Natural killer cell (primary cell): ENCODE data around the gene FBXL16. TPM values are rescaled to one million over a fixed set of nuclear protein-coding genes. Genes with fewer than 3 reads are reported as not detected.

ENCODE experiments used
- ATAC-seq, 3 donors: fragments of 150-1000 bp in 2 of 3; fragments of 200-7000 bp in 1 of 3; cut with Tn5 transposase; 1 replicate in 1 of 3; 2 replicates in 2 of 3; pipeline ENCODE4 v1.10.0; 2021; ENCODE audit warnings: mild to moderate bottlenecking in 2 of 3, moderate library complexity in 2 of 3
- DNase-seq, 2 donors: peaks; one replicate each; pipeline versions ENCODE4 v3.0.0 to v3.0.0-alpha.2; 2013 to 2021; ENCODE audit warnings: mixed read lengths in 1 of 2
- H3K27ac ChIP-seq: one replicate; pipeline ENCODE4 v1.5.1; 2013; ENCODE audit warnings: mild to moderate bottlenecking, low read length
- H3K27me3 ChIP-seq: one replicate; pipeline ENCODE4 v1.6.1; 2013; ENCODE audit warnings: low read length; ENCODE audit not compliant: control insufficient read depth, insufficient read depth
- H3K36me3 ChIP-seq: one replicate; pipeline ENCODE4 v1.6.1; 2013; ENCODE audit warnings: low read length; ENCODE audit not compliant: control insufficient read depth, insufficient read depth
- H3K4me1 ChIP-seq: one replicate; pipeline ENCODE4 v1.6.1; 2013; ENCODE audit warnings: low read length; ENCODE audit not compliant: control insufficient read depth, insufficient read depth
- H3K4me3 ChIP-seq: one replicate; pipeline ENCODE4 v1.5.1; 2013; ENCODE audit warnings: low read length
- H3K9me3 ChIP-seq: one replicate; pipeline ENCODE4 v1.6.1; 2013; ENCODE audit warnings: low read length; ENCODE audit not compliant: control insufficient read depth, insufficient read depth
- H3K27ac Mint-ChIP-seq, 2 donors: one replicate each; pipeline ENCODE4 v1.8.0; 2022; ENCODE audit warnings: mild to moderate bottlenecking in 2 of 2, mixed read lengths in 2 of 2, moderate library complexity in 1 of 2
- H3K27me3 Mint-ChIP-seq, 2 donors: one replicate each; pipeline ENCODE4 v1.8.0; 2022; ENCODE audit warnings: low read depth in 2 of 2, mixed read lengths in 2 of 2
- H3K36me3 Mint-ChIP-seq: one replicate; pipeline ENCODE4 v1.8.0; 2022; ENCODE audit warnings: mixed read lengths
- H3K4me1 Mint-ChIP-seq, 2 donors: one replicate each; pipeline ENCODE4 v1.8.0; 2022; ENCODE audit warnings: mixed read lengths in 2 of 2
- H3K4me3 Mint-ChIP-seq: one replicate; pipeline ENCODE4 v1.8.0; 2022; ENCODE audit warnings: mild to moderate bottlenecking, moderate library complexity, mixed read lengths
- H3K9me3 Mint-ChIP-seq, 2 donors: one replicate each; pipeline ENCODE4 v1.8.0; 2022; ENCODE audit warnings: mixed read lengths in 2 of 2
- WGBS: methylation state at CpG from one replicate; pipeline ENCODE4 v1.1.7; 2013; ENCODE audit warnings: missing lambda C conversion rate; ENCODE audit not compliant: insufficient coverage; 5-methylcytosine and 5-hydroxymethylcytosine counted together
- intact Hi-C: fragments of 100-400 bp; cut with micrococcal nuclease; formaldehyde crosslinking; loops from one replicate; pipeline ENCODE4 v1.14.2; 2022
- total RNA-seq, 4 donors: library from RNA; stranded (reverse); fragments of 120-200 nt in 1 of 4; gene quantifications; one replicate each; pipeline versions ENCODE4 v1.2.3 to v1.2.4, GENCODE V29; 2013 to 2022
- TF ChIP-seq, protein P1 (sequence below): fragments of 200-600 bp; IDR thresholded peaks from one replicate; pipeline ENCODE4 v1.8.0; 2022; ENCODE audit warnings: antibody characterized with exemption

FBXL16 gene
- total RNA-seq, 3 donors from 2014 or later (not counting 1 experiment from before 2014, with no cell fraction given), result 0.48 to 0.79 TPM; not detected in 1

DNA sequence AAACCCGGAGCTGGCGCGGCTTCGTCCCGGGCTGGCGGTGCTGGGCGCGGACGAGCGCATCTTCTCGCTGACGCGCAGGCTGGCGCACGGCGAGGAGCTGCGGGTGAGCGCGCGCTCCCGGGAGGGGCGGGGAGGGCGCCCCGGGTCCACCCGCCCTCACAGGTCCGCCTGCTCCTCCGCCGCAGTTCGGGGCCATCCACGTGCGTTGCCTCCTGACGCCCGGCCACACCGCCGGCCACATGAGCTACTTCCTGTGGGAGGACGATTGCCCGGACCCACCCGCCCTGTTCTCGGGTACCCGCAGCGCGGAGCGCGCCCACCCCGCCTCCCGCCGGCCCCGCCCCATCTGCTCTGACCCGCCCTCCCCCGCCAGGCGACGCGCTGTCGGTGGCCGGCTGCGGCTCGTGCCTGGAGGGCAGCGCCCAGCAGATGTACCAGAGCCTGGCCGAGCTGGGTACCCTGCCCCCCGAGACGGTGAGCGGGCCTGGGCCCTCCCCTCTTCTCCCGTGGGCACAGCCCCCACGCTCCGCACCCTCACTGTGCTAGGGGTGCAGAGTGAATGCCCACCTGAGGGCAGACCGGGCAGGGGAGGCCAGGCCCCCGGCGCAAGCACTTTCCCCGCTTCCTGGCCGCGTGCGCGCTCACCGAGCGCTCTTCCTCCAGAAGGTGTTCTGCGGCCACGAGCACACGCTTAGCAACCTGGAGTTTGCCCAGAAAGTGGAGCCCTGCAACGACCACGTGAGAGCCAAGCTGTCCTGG lies 22.7 kb upstream of the FBXL16 start:
- Histone ChIP-seq H3K4me1 (peaks cover 24% of the 10 kb centered on the region), H3K27me3 (no peaks in the 10 kb centered on the region), H3K4me3 (peak overlapping the region; percentile 32), H3K36me3 (peaks cover 5% of the 10 kb centered on the region), H3K9me3 (no peaks in the 10 kb centered on the region), H3K27ac (peak overlapping the region; percentile 47)
- no peaks in the 10 kb centered on the region for H3K27me3 Mint-ChIP-seq
- under 1% methylated on average over 80 of the region's 80 CpGs for WGBS
- peak overlapping the region; percentile 37 for H3K4me3 Mint-ChIP-seq
- DNase-seq (peak; percentile 72 to 89), ATAC-seq (peak; percentile 74 to 79 (median 79))
- no peaks in the 10 kb centered on the region for H3K36me3 Mint-ChIP-seq
- H3K27ac Mint-ChIP-seq, result no peak overlapping the region
- H3K4me1 Mint-ChIP-seq, result peaks cover 0 to 3% of the 10 kb centered on the region in 2 donors
- intact Hi-C loops, result no loop called here
- TF ChIP-seq, protein P1, sequence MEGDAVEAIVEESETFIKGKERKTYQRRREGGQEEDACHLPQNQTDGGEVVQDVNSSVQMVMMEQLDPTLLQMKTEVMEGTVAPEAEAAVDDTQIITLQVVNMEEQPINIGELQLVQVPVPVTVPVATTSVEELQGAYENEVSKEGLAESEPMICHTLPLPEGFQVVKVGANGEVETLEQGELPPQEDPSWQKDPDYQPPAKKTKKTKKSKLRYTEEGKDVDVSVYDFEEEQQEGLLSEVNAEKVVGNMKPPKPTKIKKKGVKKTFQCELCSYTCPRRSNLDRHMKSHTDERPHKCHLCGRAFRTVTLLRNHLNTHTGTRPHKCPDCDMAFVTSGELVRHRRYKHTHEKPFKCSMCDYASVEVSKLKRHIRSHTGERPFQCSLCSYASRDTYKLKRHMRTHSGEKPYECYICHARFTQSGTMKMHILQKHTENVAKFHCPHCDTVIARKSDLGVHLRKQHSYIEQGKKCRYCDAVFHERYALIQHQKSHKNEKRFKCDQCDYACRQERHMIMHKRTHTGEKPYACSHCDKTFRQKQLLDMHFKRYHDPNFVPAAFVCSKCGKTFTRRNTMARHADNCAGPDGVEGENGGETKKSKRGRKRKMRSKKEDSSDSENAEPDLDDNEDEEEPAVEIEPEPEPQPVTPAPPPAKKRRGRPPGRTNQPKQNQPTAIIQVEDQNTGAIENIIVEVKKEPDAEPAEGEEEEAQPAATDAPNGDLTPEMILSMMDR, result no peak
- no peaks in the 10 kb centered on the region for H3K9me3 Mint-ChIP-seq

DNA sequence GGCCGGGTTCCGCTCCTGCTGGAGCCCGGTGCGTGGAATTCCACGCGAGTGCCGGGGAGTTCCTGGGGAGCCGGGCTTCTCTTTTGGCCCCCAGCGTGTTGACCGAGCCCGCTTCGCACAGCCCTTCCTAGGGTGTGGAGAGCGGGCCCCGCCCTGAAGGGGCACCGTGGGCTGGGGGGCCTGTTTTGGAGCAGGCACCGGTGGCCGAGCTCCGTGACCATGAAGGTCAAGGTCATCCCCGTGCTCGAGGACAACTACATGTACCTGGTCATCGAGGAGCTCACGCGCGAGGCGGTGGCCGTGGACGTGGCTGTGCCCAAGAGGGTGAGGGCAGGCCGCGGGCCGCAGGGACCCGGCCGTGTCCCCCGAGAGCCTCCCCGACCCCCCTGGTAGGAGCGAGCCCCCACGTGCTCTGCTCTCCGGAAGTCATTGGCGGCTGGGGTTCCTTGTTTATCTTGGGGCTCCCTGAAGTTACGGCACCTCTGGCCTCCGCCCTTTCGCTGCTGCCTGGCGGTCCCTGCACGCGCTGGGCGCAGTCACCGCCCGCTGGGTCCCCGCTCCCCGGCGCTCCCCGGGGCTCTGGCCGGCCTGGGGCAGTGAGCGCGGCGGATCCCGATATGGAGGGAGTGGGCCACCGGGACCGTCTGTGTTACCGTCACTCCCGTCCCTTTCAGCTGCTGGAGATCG lies 21.8 kb upstream of the FBXL16 start:
- H3K4me1 Mint-ChIP-seq, result peaks cover 0 to 8% of the 10 kb centered on the region in 2 donors
- peaks cover 29% of the 10 kb centered on the region for H3K4me1 ChIP-seq
- intact Hi-C loops, result no loop called here
- DNase-seq (peak; percentile 38 to 59), ATAC-seq (peak in 2 of 3 donors; percentile 7 to 15)
- no peaks in the 10 kb centered on the region for H3K36me3 Mint-ChIP-seq
- peak overlapping the region; percentile 92 for H3K4me3 ChIP-seq
- WGBS, result under 1% methylated on average over 61 of the region's 61 CpGs
- TF ChIP-seq, protein P1, result no peak
- no peak overlapping the region for H3K27ac Mint-ChIP-seq
- H3K9me3 Mint-ChIP-seq, result no peaks in the 10 kb centered on the region
- H3K27me3 Mint-ChIP-seq, result no peaks in the 10 kb centered on the region
- H3K4me3 Mint-ChIP-seq, result peak overlapping the region; percentile 56
- H3K9me3 ChIP-seq, result no peaks in the 10 kb centered on the region
- no peaks in the 10 kb centered on the region for H3K27me3 ChIP-seq
- H3K27ac ChIP-seq, result peak overlapping the region; percentile 86
- peaks cover 2% of the 10 kb centered on the region for H3K36me3 ChIP-seq

DNA sequence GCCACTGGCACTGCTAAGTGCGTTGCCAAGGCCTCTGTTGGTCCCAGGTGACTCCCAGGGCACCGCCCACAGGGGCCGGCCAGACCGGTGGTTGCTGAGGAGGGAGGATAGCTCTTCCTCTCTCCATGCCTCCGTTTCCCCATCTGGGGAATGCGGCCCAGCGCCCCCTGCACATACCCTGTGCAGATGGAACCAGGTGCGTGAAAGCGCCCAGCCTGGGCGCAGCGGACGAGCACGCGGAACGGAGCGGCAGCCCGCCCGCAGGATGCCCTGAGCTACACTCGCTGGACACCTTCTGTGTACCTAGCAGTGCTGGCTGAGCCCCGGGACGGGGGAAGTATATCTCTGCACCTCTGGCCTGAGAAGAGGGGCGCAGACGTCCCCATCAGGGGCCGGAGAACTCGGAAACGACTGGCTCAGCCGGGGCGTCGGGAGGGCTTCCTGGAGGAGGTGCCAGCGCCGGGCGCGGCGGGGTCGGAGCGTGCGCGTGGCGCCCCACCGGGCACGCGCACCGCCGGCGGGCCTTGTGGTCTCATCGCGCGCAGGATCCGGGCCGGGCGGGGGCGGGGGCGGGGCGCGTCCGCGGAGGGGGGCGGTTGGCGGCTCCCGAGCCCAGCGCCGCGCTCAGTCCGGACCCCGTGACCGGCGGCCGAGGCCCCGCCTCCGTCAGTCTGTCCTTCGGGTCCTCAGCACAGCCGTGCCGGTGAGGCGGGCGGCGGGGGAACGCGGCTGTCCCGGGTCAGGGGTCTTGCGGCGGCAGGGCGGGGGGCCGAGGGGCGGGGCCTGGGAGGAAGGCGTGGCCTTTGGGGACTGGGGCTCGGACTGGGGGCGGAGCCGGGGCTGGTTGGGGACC lies 21.1 kb upstream of the FBXL16 start, which contains the start of the genes CCDC78 and HAGHL:
CCDC78 (minus strand) TSS at position 6 of the 853 bp plus-strand sequence. CDS start 76 bp downstream, outside the sequence.
HAGHL (plus strand) TSS at position 669 of the 853 bp plus-strand sequence. CDS start 404 bp downstream, outside the sequence.
- H3K9me3 Mint-ChIP-seq, result no peaks in the 10 kb centered on the region
- H3K27ac Mint-ChIP-seq, result peak within 1 kb of the TSS; percentile 44 to 60
- H3K27me3 ChIP-seq, result no peaks in the 10 kb centered on the region
- H3K4me1 Mint-ChIP-seq, result peaks cover 0 to 8% of the 10 kb centered on the region in 2 donors
- H3K4me3 Mint-ChIP-seq, result peak within 1 kb of the TSS; percentile 84
- peak within 1 kb of the TSS; percentile 92 for H3K4me3 ChIP-seq
- H3K36me3 Mint-ChIP-seq, result no peaks in the 10 kb centered on the region
- H3K9me3 ChIP-seq, result no peaks in the 10 kb centered on the region
- intact Hi-C loops, result no loop called here
- DNase-seq (peak; percentile 61 to 78), ATAC-seq (peak; percentile 43 to 48 (median 44))
- TF ChIP-seq, protein P1, result no peak
- H3K4me1 ChIP-seq, result peaks cover 36% of the 10 kb centered on the region
- H3K27me3 Mint-ChIP-seq, result no peaks in the 10 kb centered on the region
- 4% methylated on average over 88 of the region's 88 CpGs for WGBS
- peak within 1 kb of the TSS; percentile 86 for H3K27ac ChIP-seq
- H3K36me3 ChIP-seq, result peaks cover 2% of the 10 kb centered on the region
